Activated T-helper 9 cell treated with anti-CD3 and anti-CD28 coated beads, Interleukin-2, amount 50 U/mL, for 16 hours (primary cell): ENCODE results near the gene PDCD7.
"Not testable (repeated sequence)": the region's sequence is repeated elsewhere in the genome, so short reads cannot be mapped to it uniquely, and the experiment has no call there.

Experiments used
- DNase-seq: peaks from one replicate; pipeline ENCODE4 v3.0.0-alpha.2; 2020; ENCODE audit warnings: low read depth

The PDCD7 gene

GRCh38 chr15:65091946-65092770, 41.5 kb downstream of the PDCD7 start:
- no peak for DNase-seq

- no peak for DNase-seq
These were observed 44.3 kb downstream of the PDCD7 start for GRCh38 chr15:65089206-65089824.

- DNase-seq, result no peak
These were observed 45.0 kb downstream of the PDCD7 start for GRCh38 chr15:65088643-65089021.

- no peak for DNase-seq
These were observed 45.5 kb downstream of the PDCD7 start for GRCh38 chr15:65087873-65088642.

- DNase-seq, result no peak
These were observed 46.2 kb downstream of the PDCD7 start for GRCh38 chr15:65087411-65087810.

GRCh38 chr15:65086680-65087111, 46.9 kb downstream of the PDCD7 start:
- no peak for DNase-seq

- no peak for DNase-seq
These were observed 47.5 kb downstream of the PDCD7 start for GRCh38 chr15:65085990-65086679.

- no peak for DNase-seq
These were observed 48.3 kb downstream of the PDCD7 start for GRCh38 chr15:65085207-65085753.

GRCh38 chr15:65084500-65085206, 49.0 kb downstream of the PDCD7 start:
- no peak for DNase-seq

GRCh38 chr15:65083262-65083701, 50.3 kb downstream of the PDCD7 start:
- no peak for DNase-seq

GRCh38 chr15:65082303-65082953, 51.2 kb downstream of the PDCD7 start:
- no peak for DNase-seq

GRCh38 chr15:65081758-65082157, 51.9 kb downstream of the PDCD7 start:
- no peak for DNase-seq

GRCh38 chr15:65081270-65081669, 52.3 kb downstream of the PDCD7 start:
- DNase-seq, result no peak

- no peak for DNase-seq
These were observed 54.0 kb downstream of the PDCD7 start for GRCh38 chr15:65079580-65079979.

GRCh38 chr15:65077981-65078352, 55.6 kb downstream of the PDCD7 start:
- DNase-seq, result peak; percentile 28

- DNase-seq, result no peak
These were observed 56.2 kb downstream of the PDCD7 start for GRCh38 chr15:65077291-65077980.

GRCh38 chr15:65076486-65077290, 56.9 kb downstream of the PDCD7 start, which contains the start of gene KBTBD13:
TSS of gene KBTBD13 (plus strand) at chr15:65076746. CDS start at chr15:65076816, 70 bp downstream.
- DNase-seq, result no peak

GRCh38 chr15:65075607-65076395, 57.8 kb downstream of the PDCD7 start:
- not testable (repeated sequence) for DNase-seq
